Measurements from ENCODE around the gene CCDC180. TPM values are rescaled to one million over a fixed set of nuclear protein-coding genes. Genes with fewer than 3 reads are reported as not detected.

The CCDC180 gene
- 1 to 10 TPM; 3.9 to 9.0 (median 5.6) TPM for total RNA-seq

DNA sequence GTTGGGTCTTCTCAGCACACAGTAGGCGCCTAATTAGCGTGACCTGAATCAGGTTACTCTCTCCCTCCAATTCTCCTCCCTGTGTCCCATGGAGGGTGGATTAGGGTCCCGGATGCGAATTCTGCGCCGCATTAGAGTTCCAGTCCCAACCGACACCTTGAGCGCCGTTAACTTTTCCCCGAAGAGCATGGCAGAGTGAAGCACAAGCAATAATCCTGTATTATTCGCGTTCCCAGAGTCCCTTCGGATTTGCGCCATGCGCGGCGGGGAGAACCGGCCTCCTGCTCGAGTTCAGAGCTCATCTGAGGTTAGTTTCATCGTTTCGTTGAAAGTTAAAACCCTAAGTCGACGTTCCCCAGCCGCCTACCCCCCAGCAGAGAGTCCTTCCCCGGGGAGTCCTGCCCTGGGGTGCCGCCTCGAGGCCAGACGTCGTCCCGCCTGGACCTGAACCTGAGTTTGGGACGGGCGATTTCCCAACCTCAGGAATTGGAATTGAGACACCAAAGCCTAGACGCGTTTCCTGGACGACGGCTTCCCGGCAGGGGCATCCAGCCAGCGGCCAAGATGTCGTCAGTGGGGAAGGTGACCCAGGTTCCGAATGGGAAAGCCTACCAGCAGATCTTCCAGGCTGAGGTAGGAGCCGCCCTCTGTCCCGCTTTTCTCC, at the start of gene CCDC180:
CCDC180 (plus strand) TSS at position 160 of the 664 bp plus-strand sequence; CDS start at position 565, 405 bp downstream.
- TF ChIP-seq, protein P1, sequence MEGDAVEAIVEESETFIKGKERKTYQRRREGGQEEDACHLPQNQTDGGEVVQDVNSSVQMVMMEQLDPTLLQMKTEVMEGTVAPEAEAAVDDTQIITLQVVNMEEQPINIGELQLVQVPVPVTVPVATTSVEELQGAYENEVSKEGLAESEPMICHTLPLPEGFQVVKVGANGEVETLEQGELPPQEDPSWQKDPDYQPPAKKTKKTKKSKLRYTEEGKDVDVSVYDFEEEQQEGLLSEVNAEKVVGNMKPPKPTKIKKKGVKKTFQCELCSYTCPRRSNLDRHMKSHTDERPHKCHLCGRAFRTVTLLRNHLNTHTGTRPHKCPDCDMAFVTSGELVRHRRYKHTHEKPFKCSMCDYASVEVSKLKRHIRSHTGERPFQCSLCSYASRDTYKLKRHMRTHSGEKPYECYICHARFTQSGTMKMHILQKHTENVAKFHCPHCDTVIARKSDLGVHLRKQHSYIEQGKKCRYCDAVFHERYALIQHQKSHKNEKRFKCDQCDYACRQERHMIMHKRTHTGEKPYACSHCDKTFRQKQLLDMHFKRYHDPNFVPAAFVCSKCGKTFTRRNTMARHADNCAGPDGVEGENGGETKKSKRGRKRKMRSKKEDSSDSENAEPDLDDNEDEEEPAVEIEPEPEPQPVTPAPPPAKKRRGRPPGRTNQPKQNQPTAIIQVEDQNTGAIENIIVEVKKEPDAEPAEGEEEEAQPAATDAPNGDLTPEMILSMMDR (IDR thresholded peaks at IDR 0.05; ENCODE audit: low read depth) = no peak

GRCh38 chr9:97271292-97271691, 36.2 kb upstream of the CCDC180 start:
- TF ChIP-seq, protein P1 (IDR thresholded peaks at IDR 0.05; ENCODE audit: low read depth) = no peak

DNA sequence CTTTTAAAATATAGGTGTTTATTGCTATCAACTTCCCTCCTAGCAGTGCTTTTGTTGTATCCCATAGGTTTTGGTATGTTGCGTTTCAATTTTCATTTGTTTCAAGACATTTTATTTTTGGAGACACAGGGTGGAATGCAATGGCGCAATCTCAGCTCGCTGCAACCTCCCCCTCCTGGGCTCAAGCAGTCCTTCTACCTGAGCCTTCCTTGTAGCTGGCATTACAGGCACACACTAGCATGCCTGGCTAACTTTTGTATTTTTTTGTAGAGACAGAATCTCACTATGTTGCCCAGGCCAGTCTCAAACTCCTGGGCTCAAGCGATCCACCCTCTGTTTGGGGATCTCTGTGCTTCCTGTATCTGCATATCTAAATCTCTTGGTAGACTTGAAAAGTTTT, 35.4 kb upstream of the CCDC180 start:
- TF ChIP-seq, protein P1 (IDR thresholded peaks at IDR 0.05; ENCODE audit: low read depth) = no peak

DNA sequence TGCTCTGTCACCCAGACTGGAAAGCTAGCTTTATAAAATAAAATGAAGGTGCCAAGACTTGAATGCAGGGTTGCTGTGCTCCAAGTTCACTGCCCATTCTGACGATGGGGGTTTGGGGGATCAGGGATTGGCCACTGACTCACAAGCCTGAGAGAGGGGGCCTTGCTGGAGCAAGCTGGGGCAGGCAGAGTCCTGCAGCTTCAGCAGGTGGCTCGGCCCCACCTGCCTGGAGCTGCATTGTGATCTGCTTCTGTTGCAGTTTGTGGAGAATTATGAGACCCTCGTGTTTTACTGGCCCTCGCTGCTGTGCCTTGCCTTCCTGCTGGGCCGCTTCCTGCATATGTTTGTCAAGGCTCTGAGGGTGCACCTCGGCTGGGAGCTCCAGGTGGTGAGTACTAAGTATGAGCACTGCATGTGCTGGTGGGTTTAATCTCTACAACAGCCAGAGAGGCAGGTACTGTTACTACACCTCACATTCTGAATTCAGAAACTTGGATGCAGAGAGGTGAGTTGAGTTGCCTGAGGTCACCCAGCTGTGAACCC, 31.1 kb upstream of the CCDC180 start:
- TF ChIP-seq, protein P1 (IDR thresholded peaks at IDR 0.05; ENCODE audit: low read depth) = no peak

- TF ChIP-seq, protein P1 (IDR thresholded peaks at IDR 0.05; ENCODE audit: low read depth) = no peak
Observed at GRCh38 chr9:97277953-97278352, 29.5 kb upstream of the CCDC180 start.

DNA sequence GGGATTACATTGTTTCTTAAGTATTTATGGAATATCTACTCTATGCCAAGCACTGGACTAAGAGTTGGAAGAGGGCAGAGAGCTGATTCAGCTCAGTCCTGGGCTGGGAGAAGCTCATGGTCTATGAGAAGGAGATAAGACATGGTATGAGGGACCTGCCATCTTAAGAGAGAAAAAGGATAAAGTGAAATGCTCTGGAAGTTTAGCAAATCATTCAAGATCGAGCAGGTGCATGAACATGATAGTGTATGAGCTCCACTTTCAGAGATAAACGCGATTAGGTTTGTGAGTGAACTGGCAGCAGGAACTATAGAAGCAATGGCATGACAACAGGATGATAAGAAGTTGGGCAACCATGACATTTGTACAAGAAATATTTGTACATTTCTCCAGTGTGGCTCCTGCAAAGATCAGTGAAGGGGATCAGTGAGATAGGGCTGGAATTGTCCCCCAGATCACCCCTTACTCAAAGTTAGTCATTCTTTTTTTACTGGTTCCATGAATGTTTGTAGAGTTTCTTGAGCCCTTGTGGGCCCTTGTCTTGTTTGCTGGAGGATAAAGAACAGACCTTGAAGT, 26.6 kb upstream of the CCDC180 start:
- TF ChIP-seq, protein P1 (IDR thresholded peaks at IDR 0.05; ENCODE audit: low read depth) = no peak

- TF ChIP-seq, protein P1 (IDR thresholded peaks at IDR 0.05; ENCODE audit: low read depth) = no peak
Observed at GRCh38 chr9:97283768-97284167, 23.7 kb upstream of the CCDC180 start.
